CD1c-positive myeloid dendritic cell (primary cell): ENCODE measurements around the gene NPR3.

ENCODE experiments used
- DNase-seq: peaks from one replicate; pipeline ENCODE4 v3.0.0-alpha.2; 2016; ENCODE audit errors: extremely low spot score

NPR3 gene

GRCh38 chr5:32710550-32711361 is at the start of gene NPR3:
NPR3 (plus strand) TSS chr5:32711321; CDS start chr5:32711777, 456 bp downstream.
- DNase-seq, result peak; percentile 35

DNA sequence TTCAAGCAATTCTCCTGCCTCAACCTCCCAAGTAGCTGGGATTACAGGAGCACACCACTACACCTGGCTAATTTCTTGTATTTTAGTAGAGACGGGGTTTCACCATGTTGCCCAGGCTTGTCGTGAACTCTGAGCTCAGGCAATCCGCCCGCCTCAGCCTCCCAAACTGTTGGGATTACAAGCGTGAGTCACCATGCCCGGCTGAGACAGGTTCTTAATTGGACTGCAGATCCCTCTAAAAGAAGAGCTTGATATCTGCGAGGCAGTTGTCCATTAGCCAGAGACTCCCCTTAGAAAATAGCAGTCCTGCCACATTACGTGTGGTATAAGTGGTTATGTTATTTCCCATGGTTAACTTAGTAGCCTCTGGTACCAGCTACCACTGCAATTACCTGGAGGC is 46.6 kb upstream of the NPR3 start:
- DNase-seq, result no peak

DNA sequence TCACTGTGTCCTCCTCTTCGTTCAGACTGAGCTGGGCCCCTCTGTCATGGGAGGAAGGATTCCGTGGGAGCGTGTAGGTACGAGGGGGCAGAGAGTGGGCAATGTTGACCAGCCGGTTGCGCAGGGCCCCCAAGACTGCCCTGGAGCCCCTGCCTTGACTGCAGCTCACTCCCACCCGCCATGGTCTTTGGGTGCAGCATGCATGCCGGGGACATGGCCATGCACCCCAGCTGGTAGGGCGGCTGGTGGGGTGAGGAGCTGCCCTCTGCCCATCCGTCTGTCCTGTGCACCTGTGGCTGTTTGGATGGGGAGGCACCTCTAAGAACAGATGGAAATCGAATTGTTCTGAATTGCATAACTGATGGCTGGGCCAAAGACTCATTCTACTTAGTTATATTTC is 42.6 kb upstream of the NPR3 start:
- DNase-seq, result no peak

GRCh38 chr5:32673272-32673671 is 37.8 kb upstream of the NPR3 start:
- no peak for DNase-seq

DNA sequence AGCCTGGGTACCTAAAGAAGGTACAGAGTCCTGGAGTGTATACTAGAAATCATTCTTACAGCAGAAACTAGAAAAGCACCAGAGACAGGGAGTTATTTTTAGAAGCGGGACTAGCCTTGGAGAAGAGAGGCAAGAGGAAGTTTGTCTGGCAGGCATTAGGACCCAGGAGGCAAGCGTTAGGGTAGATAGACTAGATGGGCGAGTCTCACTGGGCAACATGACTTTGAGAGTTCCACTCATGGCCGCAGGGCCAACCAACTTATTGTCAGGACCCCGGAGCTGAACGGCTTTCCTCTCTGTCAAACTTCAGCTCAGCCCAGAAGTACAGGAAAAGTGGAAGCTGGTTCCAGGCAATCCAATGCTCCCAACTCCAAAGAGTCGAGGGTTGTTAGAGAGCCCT is 34.1 kb upstream of the NPR3 start:
- no peak for DNase-seq

- no peak for DNase-seq
Measured at GRCh38 chr5:32678472-32678871, 32.6 kb upstream of the NPR3 start.

GRCh38 chr5:32679218-32679617 is 31.9 kb upstream of the NPR3 start:
- DNase-seq, result no peak

DNA sequence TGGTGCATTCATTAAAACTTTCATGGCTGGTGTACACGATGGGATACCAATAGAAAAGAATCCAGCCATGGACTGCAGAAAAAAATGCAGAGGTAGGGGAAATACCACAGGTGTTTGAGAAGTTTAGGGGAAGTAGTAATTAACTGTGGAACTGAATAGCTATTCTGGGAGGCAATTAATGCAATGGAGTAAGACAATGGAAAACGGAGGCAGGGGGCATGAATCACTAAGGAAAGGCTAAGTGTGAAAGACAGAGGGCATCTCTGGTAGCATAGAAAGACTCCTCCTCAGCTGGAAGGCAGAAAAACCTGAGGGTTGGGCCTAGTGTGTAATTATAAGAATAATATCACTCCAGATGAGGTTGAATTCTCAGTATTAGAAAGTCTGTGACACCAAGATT is 30.9 kb upstream of the NPR3 start:
- DNase-seq, result no peak

- no peak for DNase-seq
Measured at GRCh38 chr5:32683125-32683524, 28.0 kb upstream of the NPR3 start.

GRCh38 chr5:32684260-32684659 is 26.9 kb upstream of the NPR3 start:
- no peak for DNase-seq

GRCh38 chr5:32686799-32687498 is 24.2 kb upstream of the NPR3 start:
- DNase-seq, result no peak

GRCh38 chr5:32687499-32687831 is 23.7 kb upstream of the NPR3 start:
- no peak for DNase-seq

DNA sequence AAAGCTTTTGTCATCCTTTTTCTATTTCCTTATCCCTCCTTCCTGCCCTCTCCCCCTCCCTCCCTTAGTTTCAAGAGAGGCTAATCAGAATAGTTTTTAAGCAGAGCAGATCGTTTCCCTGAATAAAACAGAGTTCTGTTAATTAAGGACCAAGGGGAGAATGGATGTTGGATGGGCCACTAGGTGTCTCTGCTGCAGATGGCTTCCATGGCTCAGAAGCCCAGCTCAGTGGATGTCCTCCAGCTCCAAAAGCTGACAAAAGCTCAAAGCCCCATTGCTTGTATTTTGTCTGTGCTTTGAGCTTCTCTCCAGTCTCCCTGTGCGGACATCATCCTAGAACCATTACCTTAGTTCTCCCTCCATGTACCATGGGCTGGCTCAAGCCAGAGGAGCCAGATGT is 21.0 kb upstream of the NPR3 start:
- DNase-seq, result no peak

GRCh38 chr5:32690666-32691065 is 20.5 kb upstream of the NPR3 start:
- no peak for DNase-seq

- no peak for DNase-seq
Measured at GRCh38 chr5:32692036-32692746, 18.9 kb upstream of the NPR3 start.

GRCh38 chr5:32703957-32704356 is 7.2 kb upstream of the NPR3 start:
- no peak for DNase-seq

- no peak for DNase-seq
Measured at GRCh38 chr5:32707418-32707997, 3.6 kb upstream of the NPR3 start.

- DNase-seq, result no peak
Measured at GRCh38 chr5:32708949-32709348, 2.2 kb upstream of the NPR3 start.

- peak; percentile 59 for DNase-seq
Measured at GRCh38 chr5:32709750-32710549, 1.2 kb upstream of the NPR3 start.

GRCh38 chr5:32711362-32711680 is 200 bp downstream of the NPR3 start:
- no peak for DNase-seq

DNA sequence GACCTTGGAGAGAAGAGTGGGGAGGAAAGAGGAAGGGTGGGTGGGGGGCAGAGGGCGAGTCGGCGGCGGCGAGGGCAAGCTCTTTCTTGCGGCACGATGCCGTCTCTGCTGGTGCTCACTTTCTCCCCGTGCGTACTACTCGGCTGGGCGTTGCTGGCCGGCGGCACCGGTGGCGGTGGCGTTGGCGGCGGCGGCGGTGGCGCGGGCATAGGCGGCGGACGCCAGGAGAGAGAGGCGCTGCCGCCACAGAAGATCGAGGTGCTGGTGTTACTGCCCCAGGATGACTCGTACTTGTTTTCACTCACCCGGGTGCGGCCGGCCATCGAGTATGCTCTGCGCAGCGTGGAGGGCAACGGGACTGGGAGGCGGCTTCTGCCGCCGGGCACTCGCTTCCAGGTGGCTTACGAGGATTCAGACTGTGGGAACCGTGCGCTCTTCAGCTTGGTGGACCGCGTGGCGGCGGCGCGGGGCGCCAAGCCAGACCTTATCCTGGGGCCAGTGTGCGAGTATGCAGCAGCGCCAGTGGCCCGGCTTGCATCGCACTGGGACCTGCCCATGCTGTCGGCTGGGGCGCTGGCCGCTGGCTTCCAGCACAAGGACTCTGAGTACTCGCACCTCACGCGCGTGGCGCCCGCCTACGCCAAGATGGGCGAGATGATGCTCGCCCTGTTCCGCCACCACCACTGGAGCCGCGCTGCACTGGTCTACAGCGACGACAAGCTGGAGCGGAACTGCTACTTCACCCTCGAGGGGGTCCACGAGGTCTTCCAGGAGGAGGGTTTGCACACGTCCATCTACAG is 760 bp downstream of the NPR3 start:
- DNase-seq, result peak; percentile 34
